ENCODE data around the gene GSK3B.

DNA sequence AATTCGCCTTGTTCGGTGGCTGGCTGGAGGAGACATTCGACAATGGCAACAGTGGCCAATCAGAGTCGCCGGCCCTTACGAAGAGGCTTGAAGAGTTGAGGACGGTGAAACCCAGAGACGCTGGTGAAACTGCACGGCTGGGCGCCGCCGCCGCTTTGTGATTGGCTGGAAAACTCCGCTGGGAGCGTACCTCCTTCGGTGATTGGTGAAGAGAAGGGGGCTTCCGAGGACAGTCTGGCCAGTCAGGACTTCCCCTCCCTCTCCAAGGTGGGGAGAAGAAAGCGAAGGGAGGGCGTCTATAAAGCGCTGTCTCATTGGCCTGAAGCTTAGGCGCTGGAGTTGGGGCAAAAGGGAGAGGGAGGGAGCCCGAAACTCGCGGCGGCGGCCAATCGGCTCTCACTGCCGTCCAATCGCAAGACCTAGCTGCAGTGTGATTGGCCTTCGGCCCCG, 554 bp upstream of the GSK3B start:
- TF ChIP-seq, protein P1, sequence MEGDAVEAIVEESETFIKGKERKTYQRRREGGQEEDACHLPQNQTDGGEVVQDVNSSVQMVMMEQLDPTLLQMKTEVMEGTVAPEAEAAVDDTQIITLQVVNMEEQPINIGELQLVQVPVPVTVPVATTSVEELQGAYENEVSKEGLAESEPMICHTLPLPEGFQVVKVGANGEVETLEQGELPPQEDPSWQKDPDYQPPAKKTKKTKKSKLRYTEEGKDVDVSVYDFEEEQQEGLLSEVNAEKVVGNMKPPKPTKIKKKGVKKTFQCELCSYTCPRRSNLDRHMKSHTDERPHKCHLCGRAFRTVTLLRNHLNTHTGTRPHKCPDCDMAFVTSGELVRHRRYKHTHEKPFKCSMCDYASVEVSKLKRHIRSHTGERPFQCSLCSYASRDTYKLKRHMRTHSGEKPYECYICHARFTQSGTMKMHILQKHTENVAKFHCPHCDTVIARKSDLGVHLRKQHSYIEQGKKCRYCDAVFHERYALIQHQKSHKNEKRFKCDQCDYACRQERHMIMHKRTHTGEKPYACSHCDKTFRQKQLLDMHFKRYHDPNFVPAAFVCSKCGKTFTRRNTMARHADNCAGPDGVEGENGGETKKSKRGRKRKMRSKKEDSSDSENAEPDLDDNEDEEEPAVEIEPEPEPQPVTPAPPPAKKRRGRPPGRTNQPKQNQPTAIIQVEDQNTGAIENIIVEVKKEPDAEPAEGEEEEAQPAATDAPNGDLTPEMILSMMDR (IDR thresholded peaks at IDR 0.05) = no peak
- TF ChIP-seq EZH2 (IDR thresholded peaks at IDR 0.05) = no peak

Data from neural progenitor cell (in vitro differentiated cells).